DOHH2 (cell line): ENCODE results near the gene RNF141.
A peak's percentile ranks its signal among the peaks of the same experiment; 100 is the strongest.

Experiments
- EZH2phosphoT487 ChIP-seq: fragments of 200-600 bp; sonication (generic); IDR thresholded peaks from 2 replicates; pipeline ENCODE4 v1.6.1; 2017; ENCODE audit warnings: borderline replicate concordance, mild to moderate bottlenecking, antibody characterized with exemption, low read length, moderate library complexity, mixed read lengths
- TF ChIP-seq, protein P1 (sequence below): fragments of 200-600 bp; sonication (generic); IDR thresholded peaks from one replicate; pipeline ENCODE4 v1.5.1; 2014; ENCODE audit warnings: antibody characterized with exemption, mild to moderate bottlenecking, low read depth, low read length; ENCODE audit not compliant: poor library complexity, severe bottlenecking

DNA sequence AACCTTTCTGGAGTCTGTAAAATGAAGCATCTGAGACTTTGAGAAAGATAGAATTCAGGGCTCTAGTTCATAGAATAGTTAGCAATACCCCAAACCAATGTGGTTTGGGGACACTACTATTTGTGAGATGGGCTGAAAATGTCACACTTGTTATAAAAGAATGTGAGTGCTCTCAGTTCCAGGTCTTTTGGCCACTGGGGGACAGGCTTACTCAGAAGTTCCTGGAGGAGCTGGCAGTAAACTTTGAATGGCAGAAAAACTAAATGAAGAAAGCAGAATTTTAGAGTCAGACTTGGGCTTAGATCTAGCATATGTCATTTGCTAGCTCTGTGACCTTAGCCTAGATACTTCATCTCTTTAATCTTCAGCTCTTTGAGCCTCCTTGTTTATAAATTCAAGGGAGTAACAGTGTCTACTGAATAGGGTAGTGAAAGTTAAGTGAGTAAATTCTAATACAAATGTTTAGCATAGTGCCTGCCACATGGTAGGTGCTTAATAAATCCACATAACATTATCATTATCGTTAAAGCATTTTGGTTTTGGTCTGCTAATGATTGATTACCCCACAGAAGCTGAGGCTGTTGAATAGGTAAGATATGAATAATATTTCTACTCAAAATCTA, 23.8 kb upstream of the RNF141 start:
- TF ChIP-seq, protein P1, sequence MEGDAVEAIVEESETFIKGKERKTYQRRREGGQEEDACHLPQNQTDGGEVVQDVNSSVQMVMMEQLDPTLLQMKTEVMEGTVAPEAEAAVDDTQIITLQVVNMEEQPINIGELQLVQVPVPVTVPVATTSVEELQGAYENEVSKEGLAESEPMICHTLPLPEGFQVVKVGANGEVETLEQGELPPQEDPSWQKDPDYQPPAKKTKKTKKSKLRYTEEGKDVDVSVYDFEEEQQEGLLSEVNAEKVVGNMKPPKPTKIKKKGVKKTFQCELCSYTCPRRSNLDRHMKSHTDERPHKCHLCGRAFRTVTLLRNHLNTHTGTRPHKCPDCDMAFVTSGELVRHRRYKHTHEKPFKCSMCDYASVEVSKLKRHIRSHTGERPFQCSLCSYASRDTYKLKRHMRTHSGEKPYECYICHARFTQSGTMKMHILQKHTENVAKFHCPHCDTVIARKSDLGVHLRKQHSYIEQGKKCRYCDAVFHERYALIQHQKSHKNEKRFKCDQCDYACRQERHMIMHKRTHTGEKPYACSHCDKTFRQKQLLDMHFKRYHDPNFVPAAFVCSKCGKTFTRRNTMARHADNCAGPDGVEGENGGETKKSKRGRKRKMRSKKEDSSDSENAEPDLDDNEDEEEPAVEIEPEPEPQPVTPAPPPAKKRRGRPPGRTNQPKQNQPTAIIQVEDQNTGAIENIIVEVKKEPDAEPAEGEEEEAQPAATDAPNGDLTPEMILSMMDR, result peak; percentile 24
- TF ChIP-seq EZH2phosphoT487, result no peak
